ENCODE data around the gene HRH1.
"Not testable (repeated sequence)": the region's sequence is repeated elsewhere in the genome, so short reads cannot be mapped to it uniquely, and the experiment has no call there.

Gene HRH1

GRCh38 chr3:11244121-11244677, 89.9 kb downstream of the HRH1 start:
- DNase-seq (ENCODE audit: low read depth), result no peak

- DNase-seq (ENCODE audit: low read depth), result no peak
Measured at GRCh38 chr3:11245276-11245675, 91.0 kb downstream of the HRH1 start.

GRCh38 chr3:11245827-11246662, 91.8 kb downstream of the HRH1 start:
- no peak for DNase-seq (ENCODE audit: low read depth)

- DNase-seq (ENCODE audit: low read depth), result no peak
Measured at GRCh38 chr3:11246663-11246970, 92.3 kb downstream of the HRH1 start.

- DNase-seq (ENCODE audit: low read depth), result no peak
Measured at GRCh38 chr3:11247362-11247761, 93.1 kb downstream of the HRH1 start.

GRCh38 chr3:11248596-11248995, 94.3 kb downstream of the HRH1 start:
- no peak for DNase-seq (ENCODE audit: low read depth)

- DNase-seq (ENCODE audit: low read depth), result no peak
Measured at GRCh38 chr3:11250902-11251806, 96.9 kb downstream of the HRH1 start.

- no peak for DNase-seq (ENCODE audit: low read depth)
Measured at GRCh38 chr3:11251807-11252176, 97.5 kb downstream of the HRH1 start.

- no peak for DNase-seq (ENCODE audit: low read depth)
Measured at GRCh38 chr3:11254876-11255275, 100.6 kb downstream of the HRH1 start.

- not testable (repeated sequence) for DNase-seq (ENCODE audit: low read depth)
Measured at GRCh38 chr3:11255537-11255936, 101.2 kb downstream of the HRH1 start.

GRCh38 chr3:11258958-11259357, 104.7 kb downstream of the HRH1 start:
- no peak for DNase-seq (ENCODE audit: low read depth)

- no peak for DNase-seq (ENCODE audit: low read depth)
Measured at GRCh38 chr3:11260460-11260859, 106.2 kb downstream of the HRH1 start.

GRCh38 chr3:11269007-11269406, 114.7 kb downstream of the HRH1 start:
- DNase-seq (ENCODE audit: low read depth), result no peak

- DNase-seq (ENCODE audit: low read depth), result peak; percentile 92
Measured at GRCh38 chr3:11271986-11272904, 118.0 kb downstream of the HRH1 start, which contains the start of gene ATG7. TSS of gene ATG7 (plus strand) at chr3:11272397. CDS start at chr3:11298696, 26,299 bp downstream.

- DNase-seq (ENCODE audit: low read depth), result no peak
Measured at GRCh38 chr3:11272906-11273574, 118.7 kb downstream of the HRH1 start.

GRCh38 chr3:11273891-11274291, 119.6 kb downstream of the HRH1 start:
- no peak for DNase-seq (ENCODE audit: low read depth)

GRCh38 chr3:11274566-11275142, 120.4 kb downstream of the HRH1 start:
- DNase-seq (ENCODE audit: low read depth), result no peak

GRCh38 chr3:11275926-11276325, 121.6 kb downstream of the HRH1 start:
- DNase-seq (ENCODE audit: low read depth), result no peak

GRCh38 chr3:11276901-11277300, 122.6 kb downstream of the HRH1 start:
- DNase-seq (ENCODE audit: low read depth), result no peak

GRCh38 chr3:11282250-11283138, 128.2 kb downstream of the HRH1 start:
- no peak for DNase-seq (ENCODE audit: low read depth)

Data from stromal cell of bone marrow (primary cell).